ES-I3 (cell line): ENCODE results near the gene TAF11L6.
"Not testable (repeated sequence)": the region's sequence is repeated elsewhere in the genome, so short reads cannot be mapped to it uniquely, and the experiment has no call there.

Source experiments
- H3K36me3 ChIP-seq: 2 replicates; pipeline ENCODE4 v1.6.1; 2013; ENCODE audit warnings: mild to moderate bottlenecking, low read length, control low read depth, moderate library complexity; ENCODE audit not compliant: insufficient read depth
- H3K4me1 ChIP-seq: 2 replicates; pipeline ENCODE4 v1.6.1; 2013; ENCODE audit warnings: mild to moderate bottlenecking, control low read depth, low read length; ENCODE audit not compliant: insufficient read depth
- H3K9ac ChIP-seq: 2 replicates; pipeline ENCODE4 v1.6.1; 2013; ENCODE audit warnings: low read depth, mild to moderate bottlenecking, low read length, moderate library complexity
- H3K9me3 ChIP-seq: 2 replicates; pipeline ENCODE4 v1.6.1; 2013; ENCODE audit warnings: mild to moderate bottlenecking, low read length, moderate library complexity; ENCODE audit not compliant: control insufficient read depth, insufficient read depth

The TAF11L6 gene

DNA sequence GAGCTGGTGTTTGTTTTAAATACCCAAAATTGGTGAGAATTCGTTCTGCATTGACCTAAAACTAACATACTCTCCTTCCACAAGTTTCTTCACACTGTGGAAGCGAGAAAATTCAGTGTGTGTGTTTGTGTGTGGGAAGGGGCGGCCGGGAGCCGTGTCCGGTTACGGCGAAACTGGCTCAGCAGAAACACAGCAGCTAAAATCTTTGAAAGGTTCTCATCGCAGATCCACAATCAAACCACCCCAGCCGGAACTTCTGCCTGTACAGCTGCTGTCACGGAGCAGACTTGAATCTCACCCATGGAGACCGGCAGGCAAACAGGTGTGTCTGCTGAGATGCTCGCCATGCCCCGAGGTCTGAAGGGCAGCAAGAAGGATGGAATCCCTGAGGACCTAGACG lies at the start of gene TAF11L6:
TAF11L6 (plus strand) TSS at position 301 of the 400 bp plus-strand sequence.
- not testable (repeated sequence) for H3K4me1 ChIP-seq, H3K9me3 ChIP-seq, H3K36me3 ChIP-seq, H3K9ac ChIP-seq

DNA sequence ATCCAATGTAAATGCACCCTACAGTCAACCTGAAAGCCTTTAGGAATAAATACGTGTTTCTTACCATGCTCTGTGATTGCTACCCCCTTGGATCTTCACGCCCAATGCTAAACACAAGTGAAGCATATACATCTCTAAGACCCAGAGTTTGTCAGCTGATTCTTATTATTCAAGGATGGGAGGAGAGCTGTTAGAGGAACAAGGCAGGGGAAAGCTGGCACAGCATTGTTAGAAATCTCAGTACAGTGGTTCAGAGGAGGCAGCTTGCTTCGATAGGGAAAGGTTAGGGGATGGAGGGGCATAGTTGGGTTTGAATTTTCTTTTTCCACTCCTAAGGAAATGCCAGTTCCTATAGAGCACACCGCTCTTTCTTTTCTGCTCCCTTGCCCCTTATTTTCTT lies 47.1 kb upstream of the TAF11L6 start:
- peaks cover 9% of the 10 kb centered on the region; the same call in 1 of the 2 replicates for H3K4me1 ChIP-seq
- no peaks in the 10 kb centered on the region for H3K36me3 ChIP-seq
- no peaks in the 10 kb centered on the region for H3K9me3 ChIP-seq
- H3K9ac ChIP-seq, result no peak overlapping the region

- no peaks in the 10 kb centered on the region for H3K36me3 ChIP-seq
- no peaks in the 10 kb centered on the region for H3K9me3 ChIP-seq
- peaks cover 9% of the 10 kb centered on the region; the same call in 1 of the 2 replicates for H3K4me1 ChIP-seq
- H3K9ac ChIP-seq, result no peak overlapping the region
Measured at GRCh38 chr5:17482790-17483189, 45.7 kb upstream of the TAF11L6 start.

- H3K9me3 ChIP-seq, H3K9ac ChIP-seq, H3K4me1 ChIP-seq, H3K36me3 ChIP-seq: not testable (repeated sequence)
Measured at GRCh38 chr5:17486464-17487173, 41.9 kb upstream of the TAF11L6 start.

DNA sequence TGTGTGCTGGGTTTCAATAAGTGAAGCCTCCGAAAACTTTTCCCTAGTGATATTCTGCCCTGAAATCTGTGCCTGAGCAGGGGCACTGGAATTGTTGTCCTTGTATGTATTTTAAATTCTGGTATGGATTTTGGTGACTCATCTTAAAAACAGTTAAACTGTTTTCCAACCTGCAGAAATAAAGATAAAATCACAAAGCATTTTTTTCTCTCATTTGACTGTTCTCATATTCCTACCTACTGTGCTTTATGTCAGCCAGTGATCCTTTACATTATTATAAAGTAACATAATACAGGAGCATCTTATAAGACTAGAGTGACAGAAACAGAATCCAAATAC lies 41.3 kb upstream of the TAF11L6 start:
- no peaks in the 10 kb centered on the region for H3K4me1 ChIP-seq
- H3K36me3 ChIP-seq, result no peaks in the 10 kb centered on the region
- no peaks in the 10 kb centered on the region for H3K9me3 ChIP-seq
- H3K9ac ChIP-seq, result no peak overlapping the region

- H3K4me1 ChIP-seq, H3K9me3 ChIP-seq: not testable (repeated sequence)
Measured at GRCh38 chr5:17491257-17491656, 37.2 kb upstream of the TAF11L6 start.

DNA sequence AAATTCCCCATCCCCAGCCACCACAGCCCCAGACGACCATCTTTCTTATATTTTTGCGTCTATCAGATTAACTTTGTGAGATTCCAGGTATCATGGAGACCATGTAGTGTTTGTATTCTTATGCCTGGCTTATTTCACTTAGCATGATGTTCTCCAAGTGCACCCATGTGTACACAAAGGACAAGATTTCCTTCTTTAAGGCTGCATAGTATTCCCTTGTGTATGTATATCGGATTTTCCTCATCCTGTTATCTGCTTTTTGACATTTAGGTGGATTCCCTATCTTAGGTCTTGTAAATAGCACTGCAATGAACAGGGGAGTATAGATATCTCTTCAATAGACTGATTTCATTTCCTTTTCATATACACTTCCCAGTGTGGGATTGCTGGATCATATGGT lies 35.7 kb upstream of the TAF11L6 start:
- Histone ChIP-seq H3K9ac (no peak overlapping the region), H3K36me3 (no peaks in the 10 kb centered on the region), H3K9me3 (peaks cover 2% of the 10 kb centered on the region; the same call in 1 of the 2 replicates), H3K4me1 (no peaks in the 10 kb centered on the region)

More at GRCh38 chr5:17491257-17491656, 37.2 kb upstream of the TAF11L6 start:
- H3K36me3 ChIP-seq, H3K9ac ChIP-seq: not testable (repeated sequence)

- Histone ChIP-seq H3K4me1 (no peaks in the 10 kb centered on the region), H3K36me3 (no peaks in the 10 kb centered on the region), H3K9me3 (peaks cover 2% of the 10 kb centered on the region; the same call in 1 of the 2 replicates), H3K9ac (no peak overlapping the region)
Measured at GRCh38 chr5:17497446-17497845, 31.0 kb upstream of the TAF11L6 start.

DNA sequence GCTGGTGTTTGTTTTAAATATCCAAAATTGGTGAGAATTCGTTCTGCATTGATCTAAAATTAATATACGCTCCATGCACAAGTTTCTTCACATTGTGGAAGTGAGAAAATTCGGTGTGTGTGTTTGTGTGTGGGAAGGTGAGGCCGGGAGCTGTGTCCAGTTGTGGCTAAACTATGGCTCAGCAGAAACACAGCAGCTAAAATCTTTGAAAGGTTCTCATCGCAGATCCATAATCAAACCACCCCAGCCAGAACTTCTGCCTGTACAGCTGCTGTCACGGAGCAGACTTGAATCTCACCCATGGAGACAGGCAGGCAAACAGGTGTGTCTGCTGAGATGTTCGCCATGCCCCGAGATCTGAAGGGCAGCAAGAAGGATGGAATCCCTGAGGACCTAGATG lies 30.5 kb upstream of the TAF11L6 start, which contains the start of gene TAF11L2:
TAF11L2 (plus strand) TSS at position 301 of the 400 bp plus-strand sequence.
- H3K4me1 ChIP-seq, H3K9me3 ChIP-seq, H3K36me3 ChIP-seq, H3K9ac ChIP-seq: not testable (repeated sequence)

- no peaks in the 10 kb centered on the region for H3K4me1 ChIP-seq
- no peak overlapping the region for H3K9ac ChIP-seq
- H3K36me3 ChIP-seq, result no peaks in the 10 kb centered on the region
- no peaks in the 10 kb centered on the region for H3K9me3 ChIP-seq
Measured at GRCh38 chr5:17511775-17512325, 16.6 kb upstream of the TAF11L6 start.

GRCh38 chr5:17517526-17517925 lies 10.9 kb upstream of the TAF11L6 start:
- not testable (repeated sequence) for H3K36me3 ChIP-seq, H3K9ac ChIP-seq, H3K9me3 ChIP-seq, H3K4me1 ChIP-seq

- not testable (repeated sequence) for H3K9me3 ChIP-seq, H3K9ac ChIP-seq
Measured at GRCh38 chr5:17518067-17518466, 10.4 kb upstream of the TAF11L6 start, which contains the start of gene TAF11L3. Gene TAF11L3, plus strand, starts transcription at chr5:17518367.

DNA sequence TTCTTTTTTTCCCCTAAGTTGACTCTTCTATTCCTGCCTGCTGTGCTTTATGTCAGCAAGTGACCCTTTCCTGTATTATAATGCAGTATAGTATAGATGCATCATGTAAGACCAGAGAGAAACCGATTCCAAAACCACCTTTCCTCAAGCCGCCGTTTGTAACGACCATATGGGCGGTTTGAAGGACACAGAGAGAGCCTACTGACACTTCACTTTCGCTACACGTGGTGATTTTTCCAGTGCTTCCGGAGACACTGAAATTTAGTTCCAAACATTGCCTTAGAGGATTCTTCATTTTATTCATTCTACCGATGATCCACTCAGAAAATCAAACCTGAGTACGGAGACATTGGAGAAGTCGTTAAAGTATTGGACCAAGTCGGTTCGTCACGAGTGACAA lies 9.0 kb upstream of the TAF11L6 start:
- not testable (repeated sequence) for H3K9ac ChIP-seq, H3K9me3 ChIP-seq, H3K4me1 ChIP-seq, H3K36me3 ChIP-seq

More at GRCh38 chr5:17518067-17518466, 10.4 kb upstream of the TAF11L6 start, which contains the start of gene TAF11L3:
- H3K4me1 ChIP-seq, H3K36me3 ChIP-seq: not testable (repeated sequence)

DNA sequence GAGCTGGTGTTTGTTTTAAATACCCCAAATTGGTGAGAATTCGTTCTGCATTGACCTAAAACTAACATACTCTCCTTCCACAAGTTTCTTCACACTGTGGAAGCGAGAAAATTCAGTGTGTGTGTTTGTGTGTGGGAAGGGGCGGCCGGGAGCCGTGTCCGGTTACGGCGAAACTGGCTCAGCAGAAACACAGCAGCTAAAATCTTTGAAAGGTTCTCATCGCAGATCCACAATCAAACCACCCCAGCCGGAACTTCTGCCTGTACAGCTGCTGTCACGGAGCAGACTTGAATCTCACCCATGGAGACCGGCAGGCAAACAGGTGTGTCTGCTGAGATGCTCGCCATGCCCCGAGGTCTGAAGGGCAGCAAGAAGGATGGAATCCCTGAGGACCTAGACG lies 7.0 kb upstream of the TAF11L6 start, which contains the start of gene TAF11L4:
TAF11L4 (plus strand) TSS at position 301 of the 400 bp plus-strand sequence.
- H3K9ac ChIP-seq, H3K9me3 ChIP-seq, H3K36me3 ChIP-seq, H3K4me1 ChIP-seq: not testable (repeated sequence)

GRCh38 chr5:17524935-17525334 lies 3.5 kb upstream of the TAF11L6 start, which contains the start of gene TAF11L5:
Gene TAF11L5, plus strand, starts transcription at chr5:17525235.
- not testable (repeated sequence) for H3K9me3 ChIP-seq, H3K4me1 ChIP-seq, H3K9ac ChIP-seq, H3K36me3 ChIP-seq
